ENCODE results near the gene PICK1. TPM values are rescaled to one million over a fixed set of nuclear protein-coding genes. Genes with fewer than 3 reads are reported as not detected.

The PICK1 gene
- total RNA-seq, 1 donor from 2014 or later = 9.1 TPM

DNA sequence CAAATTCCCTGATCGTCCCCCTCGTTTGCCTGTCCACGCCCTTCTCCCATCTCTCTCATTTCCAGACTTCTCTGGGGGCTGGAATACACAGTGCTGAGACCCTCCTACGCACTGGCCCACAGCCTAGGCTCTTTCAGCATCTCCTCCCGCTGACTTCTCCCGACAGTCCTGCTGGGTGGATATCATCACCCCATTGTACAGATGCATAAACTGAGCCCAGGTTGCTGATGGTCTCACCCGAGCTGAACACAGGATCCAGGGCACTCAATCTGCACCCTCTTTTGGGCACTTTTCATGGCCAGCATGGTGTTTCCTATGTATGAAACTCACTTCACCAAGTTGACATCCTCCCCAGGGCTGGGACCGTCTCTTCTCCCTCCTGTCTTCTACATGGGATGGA lies 31.7 kb upstream of the PICK1 start:
- no peaks in the 10 kb centered on the region for H3K9me3 Mint-ChIP-seq
- H3K4me3 Mint-ChIP-seq (ENCODE audit: low read depth) = no peak overlapping the region
- intact Hi-C loops (cut with micrococcal nuclease) = no loop called here
- no peak overlapping the region for H3K27ac Mint-ChIP-seq
- no peak for DNase-seq (ENCODE audit: low spot score)
- no peaks in the 10 kb centered on the region for H3K36me3 Mint-ChIP-seq (ENCODE audit: low read depth)
- no peaks in the 10 kb centered on the region for H3K4me1 Mint-ChIP-seq (ENCODE audit: low read depth)
- no peaks in the 10 kb centered on the region for H3K27me3 Mint-ChIP-seq (ENCODE audit: low read depth)

DNA sequence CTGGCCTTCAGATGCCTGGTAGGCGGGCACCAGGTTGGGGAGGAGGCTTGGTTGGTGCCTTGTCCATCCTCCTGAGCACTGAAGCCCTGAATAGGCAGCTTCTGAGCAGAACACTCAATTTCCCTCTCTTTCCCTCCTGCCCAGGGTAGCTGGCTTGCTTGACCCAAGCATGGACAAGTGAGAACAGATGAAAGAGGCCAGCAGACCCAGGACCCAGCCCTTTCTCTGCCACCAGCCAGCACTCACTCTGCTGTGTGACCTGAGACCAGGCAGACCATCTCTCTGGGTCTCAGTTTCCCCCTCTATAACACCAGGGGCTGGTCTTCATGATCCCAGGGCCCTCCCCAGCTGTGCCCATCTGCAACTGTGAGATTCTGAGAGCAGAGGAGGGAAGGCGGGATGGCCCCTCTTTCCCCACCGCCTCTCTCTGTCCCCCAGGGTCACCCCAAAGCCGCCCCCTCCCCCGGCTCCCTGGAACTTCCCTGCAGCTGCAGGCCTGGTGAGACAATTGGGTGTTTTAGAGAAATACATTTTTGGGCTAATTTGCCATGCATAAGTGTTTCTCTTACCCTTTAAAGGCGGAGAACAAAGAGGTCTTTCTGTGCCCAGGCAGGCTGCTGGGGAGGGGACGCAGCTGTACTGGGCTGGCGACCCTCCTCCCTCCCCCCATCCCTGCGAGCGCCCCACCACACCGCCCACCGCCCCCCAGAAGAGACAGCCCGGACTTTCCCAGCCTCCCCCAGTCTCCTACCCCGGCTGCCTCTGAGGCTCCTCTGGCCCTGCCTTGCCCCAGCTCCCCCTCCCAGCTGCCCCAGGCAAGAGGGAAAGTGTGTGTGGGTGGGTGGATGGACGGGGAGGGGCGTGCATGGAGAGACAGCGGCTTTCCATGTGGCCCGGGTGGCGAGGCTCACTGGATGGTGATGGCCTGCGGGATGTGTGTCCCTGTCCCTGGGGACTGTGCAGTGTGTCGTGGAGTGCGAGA lies 30.8 kb upstream of the PICK1 start:
- Mint-ChIP-seq H3K36me3 (ENCODE audit: low read depth) (no peaks in the 10 kb centered on the region), H3K9me3 (no peaks in the 10 kb centered on the region), H3K4me1 (ENCODE audit: low read depth) (no peaks in the 10 kb centered on the region), H3K27me3 (ENCODE audit: low read depth) (no peaks in the 10 kb centered on the region), H3K27ac (no peak overlapping the region), H3K4me3 (ENCODE audit: low read depth) (no peak overlapping the region)
- intact Hi-C loops (cut with micrococcal nuclease) = no loop called here
- no peak for DNase-seq (ENCODE audit: low spot score)

DNA sequence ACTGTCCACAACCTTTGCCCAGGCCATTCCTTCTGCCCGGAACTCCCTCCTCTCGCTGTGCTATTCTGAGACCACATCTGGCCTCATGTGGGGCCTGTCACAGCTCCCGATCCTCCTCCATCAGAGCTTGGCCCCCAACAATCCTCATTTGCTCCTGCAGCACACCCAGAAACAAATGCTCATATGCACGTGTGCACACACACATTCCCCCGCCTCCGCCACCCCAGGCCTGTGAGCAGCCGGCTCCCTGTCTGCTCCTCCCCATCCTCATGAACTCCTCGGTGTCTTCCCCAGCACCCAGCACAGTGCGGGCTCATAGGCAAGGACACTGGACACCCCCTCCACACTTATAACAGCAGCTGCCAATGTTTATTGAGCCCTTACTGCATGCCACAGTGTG lies 29.7 kb upstream of the PICK1 start:
- DNase-seq (ENCODE audit: low spot score) = no peak
- Mint-ChIP-seq H3K4me3 (ENCODE audit: low read depth) (no peak overlapping the region), H3K27me3 (ENCODE audit: low read depth) (no peaks in the 10 kb centered on the region), H3K36me3 (ENCODE audit: low read depth) (no peaks in the 10 kb centered on the region), H3K4me1 (ENCODE audit: low read depth) (no peaks in the 10 kb centered on the region), H3K9me3 (no peaks in the 10 kb centered on the region), H3K27ac (no peak overlapping the region)
- intact Hi-C loops (cut with micrococcal nuclease) = no loop called here

DNA sequence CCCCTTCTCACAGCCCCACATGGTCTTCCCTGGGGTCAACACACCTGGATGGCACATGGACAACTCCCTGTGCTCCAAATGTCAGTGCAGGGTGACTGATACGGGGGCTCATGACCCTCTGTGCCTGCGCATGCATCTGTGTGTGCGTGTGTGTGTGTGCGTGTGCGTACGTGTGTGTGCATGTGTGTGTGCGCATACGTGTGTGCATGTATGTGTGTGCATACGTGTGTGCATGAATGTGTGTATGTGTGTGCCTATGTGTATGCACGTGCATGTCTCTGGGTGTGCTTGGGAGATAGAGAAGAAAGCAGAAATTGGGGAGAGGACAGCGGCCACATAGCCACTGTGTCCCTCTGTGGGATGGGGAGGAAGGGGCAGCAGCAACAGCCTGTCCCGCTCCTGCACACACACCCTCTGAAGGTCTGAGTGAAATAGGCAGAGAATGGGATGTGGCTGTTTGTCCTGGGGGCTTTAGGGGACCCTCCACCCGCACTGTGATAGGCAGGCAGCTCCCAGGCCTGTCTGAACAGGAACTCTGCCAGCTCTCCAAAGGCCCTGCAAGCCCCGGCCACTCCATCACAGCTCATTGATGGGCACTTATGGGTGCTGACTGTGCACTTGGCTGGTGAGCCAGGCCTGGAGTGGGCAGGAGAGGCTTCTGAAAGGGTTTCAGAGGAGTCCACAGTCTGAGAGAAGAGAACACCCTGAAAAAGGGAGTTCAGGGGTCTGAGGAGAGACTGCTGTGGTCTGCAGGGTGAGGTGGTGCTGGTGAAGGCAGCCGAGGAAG lies 28.7 kb upstream of the PICK1 start:
- no peak for DNase-seq (ENCODE audit: low spot score)
- no peaks in the 10 kb centered on the region for H3K27me3 Mint-ChIP-seq (ENCODE audit: low read depth)
- H3K4me3 Mint-ChIP-seq (ENCODE audit: low read depth) = no peak overlapping the region
- H3K36me3 Mint-ChIP-seq (ENCODE audit: low read depth) = no peaks in the 10 kb centered on the region
- H3K27ac Mint-ChIP-seq = no peak overlapping the region
- no peaks in the 10 kb centered on the region for H3K4me1 Mint-ChIP-seq (ENCODE audit: low read depth)
- intact Hi-C loops (cut with micrococcal nuclease) = no loop called here
- H3K9me3 Mint-ChIP-seq = no peaks in the 10 kb centered on the region

DNA sequence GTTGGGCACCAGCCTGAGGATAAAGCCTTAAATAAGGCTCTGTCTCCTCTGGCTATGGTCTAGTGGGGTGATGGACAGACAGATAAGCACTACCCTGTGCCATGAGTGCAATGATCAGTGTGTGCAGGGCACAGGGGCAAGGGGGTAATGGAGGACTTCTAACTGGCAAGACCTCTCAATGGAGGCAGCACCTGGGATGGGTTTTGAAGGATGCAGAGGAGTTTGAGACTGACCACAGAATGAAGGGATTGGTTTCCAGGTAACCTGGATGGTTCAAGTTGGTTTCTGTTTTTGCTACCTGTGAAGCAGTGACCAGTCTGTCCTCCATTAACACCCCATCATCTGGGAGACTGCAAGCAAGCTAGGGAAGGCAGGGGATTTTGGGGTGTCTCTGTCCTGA lies 27.8 kb upstream of the PICK1 start:
- intact Hi-C loops (cut with micrococcal nuclease) = no loop called here
- no peaks in the 10 kb centered on the region for H3K36me3 Mint-ChIP-seq (ENCODE audit: low read depth)
- H3K4me1 Mint-ChIP-seq (ENCODE audit: low read depth) = no peaks in the 10 kb centered on the region
- DNase-seq (ENCODE audit: low spot score) = no peak
- H3K27me3 Mint-ChIP-seq (ENCODE audit: low read depth) = no peaks in the 10 kb centered on the region
- no peak overlapping the region for H3K27ac Mint-ChIP-seq
- no peaks in the 10 kb centered on the region for H3K9me3 Mint-ChIP-seq
- H3K4me3 Mint-ChIP-seq (ENCODE audit: low read depth) = no peak overlapping the region

DNA sequence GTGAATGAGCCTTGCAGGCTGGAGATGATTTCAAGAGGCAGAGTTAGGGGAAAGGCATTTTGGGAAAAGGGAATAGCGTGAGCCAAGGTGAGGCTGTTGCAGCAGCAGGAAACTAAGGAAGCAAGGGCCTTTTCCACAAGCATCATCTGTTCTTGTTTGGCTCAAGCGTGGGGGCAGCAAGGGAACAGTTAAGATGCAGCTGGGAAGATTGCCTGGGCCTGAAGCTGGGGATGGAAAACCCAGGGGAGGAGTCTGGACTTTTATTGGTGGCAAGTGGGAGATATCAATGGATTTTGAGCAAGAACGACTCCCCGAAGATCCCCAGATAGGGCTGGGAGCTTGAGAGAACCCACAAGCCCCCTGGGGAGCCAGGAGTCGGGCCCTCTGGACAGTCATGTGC lies 27.3 kb upstream of the PICK1 start:
- DNase-seq (ENCODE audit: low spot score) = no peak
- Mint-ChIP-seq H3K27ac (no peak overlapping the region), H3K9me3 (no peaks in the 10 kb centered on the region), H3K4me1 (ENCODE audit: low read depth) (no peaks in the 10 kb centered on the region), H3K36me3 (ENCODE audit: low read depth) (no peaks in the 10 kb centered on the region), H3K4me3 (ENCODE audit: low read depth) (no peak overlapping the region), H3K27me3 (ENCODE audit: low read depth) (no peaks in the 10 kb centered on the region)
- intact Hi-C loops (cut with micrococcal nuclease) = no loop called here

DNA sequence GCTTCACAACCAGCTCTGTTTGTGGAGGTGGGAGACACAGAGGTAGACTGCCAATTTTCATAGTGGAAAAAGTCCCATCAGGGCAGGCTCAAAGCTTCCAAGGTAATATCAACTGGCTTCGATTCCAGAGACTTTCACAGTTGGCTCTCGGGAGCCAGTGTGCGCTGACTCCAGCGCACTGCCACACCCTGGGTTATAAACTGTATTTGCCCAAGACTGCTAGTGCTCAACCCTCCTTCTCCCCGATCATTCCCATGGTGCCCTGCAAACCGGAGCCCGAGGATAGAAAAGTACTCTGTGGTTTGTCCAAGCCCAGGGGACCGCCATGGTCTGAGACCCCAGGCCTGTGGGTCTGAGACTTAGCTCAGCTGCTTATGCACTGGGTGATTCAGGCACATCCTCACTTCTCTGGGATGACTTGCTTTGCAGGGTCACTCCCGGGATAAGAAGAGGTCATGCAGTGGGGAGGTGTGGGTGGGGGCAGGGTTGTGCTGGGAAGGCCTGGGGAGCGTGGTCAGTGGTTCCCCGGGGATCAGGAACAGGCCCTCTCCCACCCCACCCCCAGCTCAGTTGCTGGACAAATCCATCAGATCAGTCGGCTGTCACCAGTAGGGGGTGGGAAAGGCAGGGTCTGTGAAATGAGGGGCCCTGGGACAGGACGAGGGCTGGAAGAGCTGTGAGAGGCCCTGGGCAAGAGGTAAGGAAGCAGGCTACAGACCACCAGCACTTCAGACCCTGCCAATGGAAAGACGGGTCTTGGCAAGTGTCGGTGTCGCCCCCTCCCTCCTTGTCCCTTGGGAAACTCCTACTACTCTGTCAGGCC lies 26.7 kb upstream of the PICK1 start:
- H3K9me3 Mint-ChIP-seq = no peaks in the 10 kb centered on the region
- H3K27ac Mint-ChIP-seq = no peak overlapping the region
- H3K27me3 Mint-ChIP-seq (ENCODE audit: low read depth) = no peaks in the 10 kb centered on the region
- no peak for DNase-seq (ENCODE audit: low spot score)
- H3K36me3 Mint-ChIP-seq (ENCODE audit: low read depth) = no peaks in the 10 kb centered on the region
- H3K4me1 Mint-ChIP-seq (ENCODE audit: low read depth) = no peaks in the 10 kb centered on the region
- H3K4me3 Mint-ChIP-seq (ENCODE audit: low read depth) = no peak overlapping the region
- intact Hi-C loops (cut with micrococcal nuclease) = no loop called here

DNA sequence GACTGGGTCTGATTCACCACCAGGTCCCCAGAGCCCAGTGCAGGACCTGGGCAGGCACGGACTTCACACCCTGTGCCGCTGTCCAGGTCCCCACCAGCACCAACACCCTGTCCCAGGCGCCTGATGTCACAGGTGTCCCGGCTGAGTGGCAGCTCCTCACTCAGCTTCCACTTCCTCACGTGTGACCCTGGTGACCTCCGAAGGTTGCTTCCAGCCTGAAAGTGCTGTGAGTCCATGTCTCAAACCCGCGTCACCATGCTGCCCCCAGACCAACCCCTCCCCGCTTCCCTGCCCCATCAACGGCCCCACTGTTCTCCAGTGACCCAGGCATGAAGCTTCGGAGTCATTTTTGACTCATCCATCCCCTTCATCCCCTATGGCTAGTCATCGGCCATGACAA lies 25.7 kb upstream of the PICK1 start:
- H3K4me3 Mint-ChIP-seq (ENCODE audit: low read depth) = no peak overlapping the region
- no peaks in the 10 kb centered on the region for H3K27me3 Mint-ChIP-seq (ENCODE audit: low read depth)
- intact Hi-C loops (cut with micrococcal nuclease) = no loop called here

DNA sequence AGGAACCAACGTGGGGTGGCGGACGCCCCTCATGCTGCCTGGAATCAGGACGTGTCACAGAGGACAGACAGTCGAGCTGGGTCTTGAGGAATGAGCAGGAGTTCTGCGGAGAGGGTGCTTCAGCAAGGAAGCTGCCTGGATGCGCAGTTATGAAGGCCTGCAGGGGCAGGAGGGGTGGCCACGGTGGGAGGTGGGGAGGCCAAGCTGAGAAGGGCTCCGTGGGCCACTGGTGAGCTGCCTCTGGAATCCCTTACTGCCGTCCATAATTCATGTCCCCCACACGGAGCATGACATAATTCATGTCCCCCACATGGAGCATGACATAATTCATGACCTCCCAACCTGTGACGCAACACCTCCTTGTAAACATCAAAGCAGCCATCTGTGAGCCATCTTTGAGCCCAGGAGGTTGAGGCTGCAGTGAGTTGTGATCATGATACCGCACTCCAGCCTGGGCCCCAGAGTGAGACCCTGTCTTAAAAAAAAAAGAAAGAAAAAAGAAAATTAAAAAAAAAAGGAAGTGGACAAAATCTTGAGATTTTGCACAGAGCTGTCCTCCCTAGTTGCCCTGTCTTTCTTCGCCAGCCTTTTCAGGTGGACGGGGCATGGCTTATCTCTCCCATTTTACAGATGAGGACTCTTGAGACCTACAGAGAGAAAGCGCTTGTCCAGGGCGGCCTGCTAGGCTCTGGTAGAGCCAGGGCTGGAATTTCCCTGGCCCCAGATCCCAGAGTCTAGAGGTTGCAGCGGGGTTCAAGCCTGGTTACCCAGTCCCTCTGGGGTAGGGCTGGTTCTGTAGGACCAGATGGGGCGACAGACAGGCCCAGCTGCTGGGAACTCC lies 24.3 kb upstream of the PICK1 start:
- DNase-seq (ENCODE audit: low spot score) = no peak
- no peaks in the 10 kb centered on the region for H3K9me3 Mint-ChIP-seq
- intact Hi-C loops (cut with micrococcal nuclease) = no loop called here
- no peaks in the 10 kb centered on the region for H3K4me1 Mint-ChIP-seq (ENCODE audit: low read depth)
- H3K27ac Mint-ChIP-seq = no peak overlapping the region
- H3K4me3 Mint-ChIP-seq (ENCODE audit: low read depth) = no peak overlapping the region
- no peaks in the 10 kb centered on the region for H3K27me3 Mint-ChIP-seq (ENCODE audit: low read depth)
- H3K36me3 Mint-ChIP-seq (ENCODE audit: low read depth) = no peaks in the 10 kb centered on the region

More for the DNA sequence above, 25.7 kb upstream of the PICK1 start:
- DNase-seq (ENCODE audit: low spot score) = no peak
- no peak overlapping the region for H3K27ac Mint-ChIP-seq
- no peaks in the 10 kb centered on the region for H3K4me1 Mint-ChIP-seq (ENCODE audit: low read depth)
- H3K36me3 Mint-ChIP-seq (ENCODE audit: low read depth) = no peaks in the 10 kb centered on the region
- H3K9me3 Mint-ChIP-seq = no peaks in the 10 kb centered on the region

DNA sequence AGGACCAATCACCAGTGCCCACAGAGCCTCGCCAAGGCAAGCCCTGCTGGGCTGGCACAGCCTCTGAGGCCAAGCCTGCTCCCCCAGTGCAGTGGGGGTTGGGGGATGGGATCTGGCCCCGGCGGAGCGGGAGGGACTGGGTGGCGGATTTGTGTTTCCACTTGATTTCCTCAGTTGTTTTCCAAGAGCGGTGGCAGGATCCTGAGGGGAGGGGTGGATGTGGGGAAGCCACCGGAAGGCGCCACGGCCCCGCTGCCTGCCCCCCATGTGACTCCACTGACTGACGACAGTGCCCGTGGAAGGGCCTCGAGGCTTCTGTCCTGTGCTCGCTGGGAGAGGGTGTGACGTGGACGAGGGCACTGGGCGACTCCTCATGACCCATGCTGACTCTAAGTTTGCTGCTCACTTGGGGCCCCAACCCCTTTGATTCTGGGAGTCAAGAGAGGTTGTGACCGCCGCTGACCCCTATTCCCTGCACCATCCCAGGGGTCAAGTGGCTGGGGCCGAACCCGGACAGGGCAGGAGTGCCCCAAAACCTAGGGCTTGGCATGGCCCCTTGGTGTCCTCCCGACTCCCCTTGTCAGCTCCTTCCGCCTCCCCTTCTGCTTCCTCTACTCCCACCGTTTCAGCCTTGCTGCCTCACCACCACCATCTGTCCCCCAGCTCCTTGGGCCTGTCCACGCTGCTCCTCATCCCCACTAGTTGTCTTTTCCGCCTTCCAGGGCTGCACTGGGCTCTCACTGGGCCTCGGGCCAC lies 23.5 kb upstream of the PICK1 start:
- DNase-seq (ENCODE audit: low spot score) = no peak
- Mint-ChIP-seq H3K27ac (no peak overlapping the region), H3K4me1 (ENCODE audit: low read depth) (no peaks in the 10 kb centered on the region), H3K9me3 (no peaks in the 10 kb centered on the region), H3K4me3 (ENCODE audit: low read depth) (no peak overlapping the region), H3K27me3 (ENCODE audit: low read depth) (no peaks in the 10 kb centered on the region), H3K36me3 (ENCODE audit: low read depth) (no peaks in the 10 kb centered on the region)
- intact Hi-C loops (cut with micrococcal nuclease) = no loop called here

DNA sequence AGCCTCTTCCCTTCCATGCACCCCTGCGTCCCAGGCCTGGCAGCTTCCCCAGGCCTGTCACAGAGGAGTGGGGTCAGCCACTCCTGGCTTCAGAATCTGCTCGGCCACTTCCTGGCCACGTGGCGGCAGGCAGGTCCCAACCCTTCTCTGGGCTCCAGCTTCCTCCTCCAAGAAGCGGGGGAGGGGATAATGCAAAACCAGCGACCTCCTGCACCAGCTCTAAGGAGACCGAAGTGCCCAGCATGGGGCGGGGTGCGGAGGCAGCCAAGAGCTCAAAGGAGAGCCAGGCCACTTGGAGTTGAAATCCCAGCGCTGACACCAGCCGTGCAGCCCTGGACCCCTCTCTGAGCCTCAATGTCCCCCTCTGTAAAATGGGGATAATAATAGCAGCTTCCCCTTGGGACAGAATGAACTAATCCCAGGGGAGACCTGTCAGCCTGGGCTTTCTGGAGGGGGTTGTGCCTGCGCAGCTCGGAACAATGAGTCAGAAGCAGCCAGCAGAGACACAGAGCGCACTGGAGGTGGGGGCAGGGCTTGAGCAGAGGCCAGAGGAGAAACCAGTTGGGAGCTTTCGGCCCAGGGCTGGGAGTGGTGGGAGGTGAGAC lies 22.8 kb upstream of the PICK1 start:
- Mint-ChIP-seq H3K9me3 (no peaks in the 10 kb centered on the region), H3K27ac (no peak overlapping the region), H3K36me3 (ENCODE audit: low read depth) (no peaks in the 10 kb centered on the region), H3K27me3 (ENCODE audit: low read depth) (no peaks in the 10 kb centered on the region), H3K4me3 (ENCODE audit: low read depth) (no peak overlapping the region), H3K4me1 (ENCODE audit: low read depth) (no peaks in the 10 kb centered on the region)
- intact Hi-C loops (cut with micrococcal nuclease) = no loop called here
- no peak for DNase-seq (ENCODE audit: low spot score)
